Activated effector memory CD4-positive, alpha-beta T cell treated with Interleukin-2 at 50 U/mL for 16 hours (primary cell): Measurements from ENCODE around the gene DNMT3A.
"Not testable (repeated sequence)": the region's sequence is repeated elsewhere in the genome, so short reads cannot be mapped to it uniquely, and the experiment has no call there.

Experiments
- DNase-seq: peaks from one replicate; pipeline ENCODE4 v3.0.0-alpha.2; 2020

DNMT3A gene

DNA sequence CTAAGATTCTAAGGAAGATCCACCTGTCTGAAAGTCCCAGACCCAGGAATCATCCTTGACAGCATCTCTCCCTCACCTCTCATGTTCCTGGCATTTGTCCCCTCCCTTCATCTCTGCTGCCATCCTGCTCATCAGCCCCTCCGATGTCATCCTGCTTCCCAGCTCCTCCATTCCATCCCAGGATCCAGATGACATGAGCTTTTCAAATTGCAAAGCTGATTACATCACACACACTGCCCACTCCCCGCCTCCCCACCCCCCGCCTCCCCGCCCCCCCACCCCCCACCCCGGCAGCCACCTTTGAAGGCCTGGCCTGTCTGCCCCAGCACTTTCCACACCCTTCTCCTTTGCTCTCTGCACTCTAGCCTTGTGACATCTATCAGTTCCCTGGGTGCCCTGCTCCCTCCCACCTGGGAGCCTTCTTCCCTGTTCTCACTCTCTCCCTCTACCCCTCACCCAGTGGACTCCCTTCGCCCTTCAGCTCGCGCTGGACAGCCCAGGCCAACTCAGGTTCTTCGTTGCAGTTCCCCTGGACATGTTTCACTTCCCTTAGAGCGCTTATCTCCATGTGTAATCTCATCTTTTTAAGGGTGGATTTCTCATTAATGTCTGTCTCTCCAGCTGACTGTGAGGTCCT is 61.6 kb downstream of the DNMT3A start:
- DNase-seq = no peak

DNA sequence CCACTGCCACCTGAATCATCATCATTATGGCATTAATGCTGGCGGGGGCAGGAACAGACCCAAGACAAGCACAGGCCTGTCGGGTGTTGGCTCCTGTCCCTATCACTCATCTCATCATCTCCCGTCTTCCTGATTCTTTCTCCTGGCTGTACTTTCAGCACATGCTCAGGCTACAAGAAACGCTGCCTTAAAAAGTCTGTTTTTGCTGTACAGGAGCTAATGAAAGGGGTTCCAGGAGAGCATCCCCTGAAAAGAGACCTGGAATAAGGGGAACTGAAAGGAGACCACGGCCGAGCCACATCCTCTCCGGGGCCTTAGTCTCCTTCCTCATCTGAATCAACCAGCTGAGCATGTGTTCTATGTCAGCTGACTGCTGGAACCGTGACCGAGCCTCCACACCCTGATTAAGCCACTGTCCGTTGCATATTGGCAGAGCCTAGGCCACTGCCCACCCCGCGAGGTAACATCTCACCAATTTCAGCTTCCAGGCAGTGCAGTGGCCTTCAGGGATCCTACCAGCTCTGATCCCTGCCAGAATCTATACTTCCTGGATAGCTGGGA is 62.6 kb downstream of the DNMT3A start:
- no peak for DNase-seq

DNA sequence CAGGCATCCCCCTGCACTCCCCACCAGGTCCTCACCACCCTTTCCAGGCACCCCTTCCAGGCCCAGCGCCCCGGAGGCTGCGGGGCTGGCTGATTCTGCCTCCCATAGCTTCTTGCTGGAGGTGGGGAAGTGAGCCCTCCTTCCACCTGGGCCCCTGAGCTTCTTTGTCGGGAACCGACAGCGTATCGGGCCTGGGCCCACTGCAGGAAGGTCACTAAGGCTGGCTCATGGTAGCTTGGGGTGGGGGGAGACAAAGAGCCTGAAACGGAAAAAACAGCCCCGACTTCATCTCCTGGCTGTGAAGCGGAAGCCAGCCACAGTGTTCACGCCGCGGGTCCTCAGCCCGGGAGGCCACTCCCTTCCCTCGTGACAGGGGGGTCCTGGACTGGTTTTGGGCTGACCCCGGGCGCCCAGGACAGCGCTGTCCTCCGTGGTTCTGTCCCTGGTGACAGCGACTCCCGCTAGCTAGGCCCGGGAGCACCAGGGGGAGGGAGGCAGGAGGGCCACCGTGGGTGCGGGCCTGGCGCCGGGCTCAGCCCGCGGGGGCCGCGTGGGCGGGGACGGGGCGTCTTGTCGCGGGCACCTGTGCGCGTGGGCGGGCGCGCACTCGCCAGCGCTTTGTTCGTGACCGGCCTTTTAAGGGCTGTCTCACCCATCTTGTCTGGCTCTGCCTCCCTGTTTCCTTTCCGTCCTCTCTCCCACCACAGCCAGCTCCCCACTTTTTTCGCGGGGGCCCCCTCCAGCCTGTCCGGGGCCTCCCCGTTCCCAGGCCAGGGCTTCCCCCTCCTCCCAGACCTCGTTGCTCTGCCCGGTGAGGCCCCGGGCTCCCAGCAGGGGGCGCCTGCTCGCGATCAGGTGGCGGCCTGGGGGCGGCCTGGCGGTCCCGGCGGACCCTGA is 64.9 kb downstream of the DNMT3A start:
- peak; percentile 65 for DNase-seq

DNA sequence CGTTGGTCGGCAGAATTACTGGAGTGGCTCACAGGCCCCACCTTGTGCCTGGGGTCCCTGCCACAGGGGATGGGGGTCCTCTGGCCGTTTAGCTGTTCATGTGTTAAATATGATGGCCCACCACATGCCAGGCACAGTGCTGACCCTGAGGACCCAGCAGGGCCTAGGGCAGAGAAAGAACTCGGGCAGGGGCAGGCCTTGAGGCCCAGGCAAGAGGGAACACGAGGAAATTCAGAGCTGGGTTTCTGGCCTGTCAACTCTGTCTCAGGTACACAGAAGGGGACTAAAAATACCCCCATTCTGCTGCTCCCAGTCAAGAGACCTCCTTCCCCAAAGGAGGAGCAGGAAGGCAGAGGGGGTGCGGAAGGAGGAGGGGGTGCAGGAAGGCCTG is 66.2 kb downstream of the DNMT3A start:
- DNase-seq = no peak

DNA sequence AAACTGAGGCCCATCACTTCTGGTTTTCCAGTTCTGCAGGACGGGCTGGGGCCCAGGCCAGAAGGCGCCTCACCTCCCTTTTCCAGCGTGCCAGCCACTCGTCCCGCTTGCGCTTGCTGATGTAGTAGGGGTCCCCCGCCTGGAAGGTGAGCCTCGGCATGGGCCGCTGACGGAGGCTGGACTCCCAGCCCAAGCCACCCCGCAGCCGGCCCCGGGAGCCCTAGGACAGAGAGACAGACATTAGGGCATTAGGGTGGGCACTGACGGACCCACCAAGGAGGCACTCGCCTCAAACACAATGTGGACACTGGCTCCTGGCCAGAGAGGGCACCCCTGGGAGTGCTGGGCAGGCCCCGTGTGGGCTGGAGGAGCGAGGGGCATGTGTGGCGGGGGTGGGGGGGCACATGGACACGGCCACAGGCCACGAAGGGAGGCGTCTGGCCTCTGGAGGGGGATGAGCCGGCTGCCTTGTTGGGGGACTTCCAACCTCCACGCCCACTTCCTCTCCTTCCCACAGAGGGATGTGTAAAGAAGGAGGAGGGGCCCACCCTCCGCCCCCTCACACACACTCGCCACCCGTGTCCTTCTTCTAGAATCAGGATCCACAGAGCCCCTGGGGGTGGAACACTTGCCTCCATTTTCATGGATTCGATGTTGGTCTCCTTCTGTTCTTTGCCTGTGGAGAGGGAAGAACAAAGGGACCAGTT is 66.7 kb downstream of the DNMT3A start:
- no peak for DNase-seq

DNA sequence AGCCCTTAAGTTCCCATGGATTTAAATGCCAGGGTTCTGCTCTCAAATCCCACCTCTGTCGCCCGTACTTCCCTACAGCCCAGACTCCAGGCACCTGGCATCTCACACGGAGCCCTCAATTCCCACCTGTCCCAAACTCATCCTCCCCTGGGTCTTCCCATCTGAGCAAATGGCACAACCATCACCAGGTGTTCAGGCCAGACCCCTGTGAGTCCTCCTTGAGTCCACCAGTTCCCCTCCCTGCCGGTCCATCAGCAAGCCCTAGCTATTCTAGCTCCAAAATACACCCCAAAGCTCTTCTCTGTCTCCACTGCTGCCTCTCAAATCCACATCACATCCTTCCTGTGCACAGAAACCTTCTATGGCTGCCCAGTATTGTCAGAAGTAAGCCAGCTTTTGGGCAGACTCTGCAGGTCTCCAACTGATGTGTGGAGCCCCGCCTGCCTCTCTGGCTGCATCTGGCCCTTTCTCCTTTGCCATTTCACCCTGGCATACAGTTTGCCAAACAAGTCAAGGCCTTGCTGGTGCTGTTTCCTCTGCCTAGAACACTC is 67.7 kb downstream of the DNMT3A start:
- no peak for DNase-seq

DNA sequence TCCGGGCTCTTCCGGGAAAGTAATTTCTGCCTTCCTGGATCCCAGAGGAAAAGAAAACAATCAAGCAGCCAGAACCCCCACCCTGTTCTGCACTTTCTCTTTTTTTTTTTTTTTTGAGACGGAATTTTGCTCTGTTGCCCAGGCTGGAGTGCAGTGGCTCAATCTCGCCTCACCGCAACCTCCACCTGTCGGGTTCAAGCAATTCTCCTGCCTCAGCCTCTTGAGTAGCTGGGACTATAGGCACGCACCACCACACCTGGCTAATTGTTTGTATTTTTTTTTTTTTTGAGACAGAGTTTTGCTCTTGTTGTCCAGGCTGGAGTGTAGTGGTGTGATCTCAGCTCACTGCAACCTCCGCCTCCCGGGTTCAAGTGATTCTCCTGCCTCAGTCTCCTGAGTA is 69.0 kb downstream of the DNMT3A start:
- DNase-seq = not testable (repeated sequence)

DNA sequence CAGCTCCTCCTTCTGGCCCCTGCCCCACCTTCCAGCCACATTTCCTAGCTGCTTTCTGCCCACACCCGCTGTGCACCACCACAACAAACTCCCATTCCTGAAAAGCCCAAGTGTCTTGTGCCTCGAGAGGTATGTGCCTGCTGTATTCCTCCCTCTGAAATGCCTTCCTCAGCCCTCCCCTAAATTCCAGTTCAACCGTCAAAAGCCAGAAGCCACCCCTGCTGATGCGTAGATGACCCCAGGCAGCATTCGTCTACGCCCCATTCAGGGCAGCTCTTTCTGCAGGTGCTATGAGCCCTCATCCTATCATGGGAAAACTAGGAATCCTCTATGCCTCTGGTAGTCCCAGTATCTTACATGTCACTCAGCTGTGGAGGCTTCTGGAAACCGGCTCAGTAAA is 71.7 kb downstream of the DNMT3A start:
- no peak for DNase-seq

DNA sequence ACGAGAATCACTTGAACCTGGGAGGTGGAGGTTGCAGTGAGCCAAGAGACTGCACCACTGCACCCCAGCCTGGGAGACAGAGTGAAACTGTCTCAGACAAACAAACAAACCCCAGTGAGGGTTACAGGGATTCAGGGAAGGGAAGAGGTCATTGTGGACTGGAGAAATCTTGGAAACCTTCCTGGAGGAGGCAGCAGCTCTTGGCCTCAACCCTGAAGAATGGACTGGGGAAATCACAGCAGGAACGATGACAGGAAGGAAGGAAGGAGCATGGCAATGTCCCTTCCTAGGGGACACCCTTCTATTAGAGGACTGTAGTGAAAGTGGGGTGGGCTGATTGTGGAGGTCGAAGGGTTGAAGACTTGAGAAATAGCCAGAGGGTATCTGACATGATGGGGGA is 72.5 kb downstream of the DNMT3A start:
- DNase-seq = no peak

DNA sequence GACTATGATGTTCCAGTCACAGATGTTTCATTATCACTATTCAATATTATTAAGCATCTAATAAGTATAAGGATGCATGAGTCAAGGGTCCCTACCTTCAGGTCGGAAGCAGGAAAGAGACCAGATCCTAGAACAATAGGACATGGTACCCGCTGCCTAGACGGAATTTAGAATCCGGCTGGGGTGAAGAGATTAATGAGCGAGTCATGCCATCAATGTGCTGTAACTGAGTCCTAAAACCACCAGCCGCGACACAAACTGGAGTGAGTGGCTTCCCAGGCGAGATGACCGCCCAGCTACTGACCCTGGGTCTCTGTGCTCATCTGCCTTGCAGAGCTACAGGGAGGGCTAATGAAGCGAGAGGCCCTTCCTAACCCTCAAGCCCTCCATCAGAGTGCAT is 73.6 kb downstream of the DNMT3A start:
- no peak for DNase-seq

DNA sequence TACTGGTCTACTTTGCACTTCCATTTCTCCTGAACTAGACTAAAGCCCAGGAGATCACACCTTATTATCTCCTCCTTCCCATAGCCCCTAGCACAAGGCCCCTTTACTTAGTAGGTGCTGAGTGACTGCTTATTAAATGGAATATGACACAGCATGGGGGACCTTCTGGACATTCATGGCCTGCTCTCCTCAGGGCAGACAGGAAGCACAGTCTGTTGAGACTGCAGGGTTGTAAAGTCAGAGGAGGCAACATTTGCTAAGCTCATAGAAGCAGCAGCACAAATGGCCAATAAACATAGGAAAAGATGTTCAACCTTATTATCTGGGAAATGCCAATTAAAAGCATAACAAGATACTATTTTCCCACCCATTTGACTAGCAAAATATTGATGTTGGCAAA is 75.3 kb downstream of the DNMT3A start:
- DNase-seq = no peak

DNA sequence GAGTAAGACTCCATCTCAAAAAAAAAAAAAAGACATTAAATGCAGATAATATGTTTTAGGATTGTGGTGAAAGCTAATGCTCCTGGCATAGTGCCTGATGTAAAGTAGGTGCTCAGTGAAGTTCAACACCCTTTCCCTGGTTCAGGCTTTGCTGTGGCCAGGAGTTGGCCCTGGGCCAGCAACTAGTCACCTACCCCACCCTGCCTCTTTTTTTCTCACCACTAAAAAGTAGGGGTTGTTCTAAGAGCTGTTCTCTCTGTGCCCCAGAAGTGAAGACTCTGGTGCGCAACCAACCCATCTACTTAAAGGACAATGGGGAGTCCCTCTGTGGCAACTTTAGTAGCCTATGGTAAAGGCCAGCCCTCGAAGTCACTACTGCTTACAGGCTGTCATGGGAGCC is 75.9 kb downstream of the DNMT3A start:
- no peak for DNase-seq

DNA sequence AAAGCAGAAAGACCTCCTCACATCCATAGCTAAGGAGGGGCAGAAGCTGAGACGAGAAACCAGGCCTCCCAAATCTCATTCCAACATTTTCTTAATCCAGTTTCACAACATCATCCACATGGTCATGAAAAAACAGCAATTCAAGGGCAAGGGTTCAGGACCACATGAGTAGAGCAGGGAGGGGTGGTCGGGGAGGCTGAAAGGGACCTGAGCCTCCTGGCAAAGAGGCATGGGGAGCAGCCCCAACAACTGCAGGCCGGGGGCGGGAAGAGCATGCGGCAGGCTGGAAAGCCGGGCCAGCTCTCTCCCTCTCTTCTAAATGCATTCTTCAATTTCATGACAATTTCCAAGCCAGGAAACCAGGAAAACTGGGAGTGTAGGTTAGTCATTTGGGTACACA is 76.7 kb downstream of the DNMT3A start:
- no peak for DNase-seq

DNA sequence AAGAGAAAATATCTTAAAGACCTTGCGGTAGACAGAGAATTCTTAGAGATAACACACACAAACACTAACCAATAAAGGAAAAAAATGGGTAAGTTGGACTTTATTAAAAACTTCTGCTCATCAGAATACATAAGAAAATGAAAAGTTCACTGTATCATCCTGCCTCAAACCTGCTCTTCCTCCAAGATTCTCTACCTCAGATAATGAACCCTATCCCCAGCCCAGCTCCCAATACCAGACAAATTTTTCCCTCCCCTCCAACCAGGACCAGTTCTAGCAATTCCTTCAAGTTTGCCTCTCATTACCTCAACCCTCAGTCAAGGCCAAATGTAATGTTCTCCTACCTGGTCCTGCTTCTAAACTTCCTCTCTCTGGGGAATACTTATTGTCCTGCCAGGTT is 79.4 kb downstream of the DNMT3A start:
- no peak for DNase-seq

DNA sequence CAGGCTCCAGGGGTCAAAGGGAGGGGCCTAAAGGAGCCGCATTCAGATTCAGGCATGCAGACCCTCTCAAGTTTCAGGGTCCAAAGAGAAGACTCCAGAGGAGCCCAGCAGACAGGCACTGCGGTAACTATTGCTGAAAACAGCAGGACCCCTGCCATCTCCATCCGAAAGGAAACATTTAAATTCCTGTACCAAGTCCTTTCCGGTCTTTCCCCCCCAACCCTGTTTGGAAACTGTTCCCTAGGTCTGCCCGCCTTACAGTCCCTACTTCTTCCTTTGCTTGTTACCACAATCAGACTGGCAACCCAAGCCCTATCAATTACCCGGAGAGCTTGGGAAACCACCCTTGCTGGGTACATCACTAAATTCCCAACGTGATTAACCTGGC is 82.0 kb downstream of the DNMT3A start:
- DNase-seq = no peak

DNA sequence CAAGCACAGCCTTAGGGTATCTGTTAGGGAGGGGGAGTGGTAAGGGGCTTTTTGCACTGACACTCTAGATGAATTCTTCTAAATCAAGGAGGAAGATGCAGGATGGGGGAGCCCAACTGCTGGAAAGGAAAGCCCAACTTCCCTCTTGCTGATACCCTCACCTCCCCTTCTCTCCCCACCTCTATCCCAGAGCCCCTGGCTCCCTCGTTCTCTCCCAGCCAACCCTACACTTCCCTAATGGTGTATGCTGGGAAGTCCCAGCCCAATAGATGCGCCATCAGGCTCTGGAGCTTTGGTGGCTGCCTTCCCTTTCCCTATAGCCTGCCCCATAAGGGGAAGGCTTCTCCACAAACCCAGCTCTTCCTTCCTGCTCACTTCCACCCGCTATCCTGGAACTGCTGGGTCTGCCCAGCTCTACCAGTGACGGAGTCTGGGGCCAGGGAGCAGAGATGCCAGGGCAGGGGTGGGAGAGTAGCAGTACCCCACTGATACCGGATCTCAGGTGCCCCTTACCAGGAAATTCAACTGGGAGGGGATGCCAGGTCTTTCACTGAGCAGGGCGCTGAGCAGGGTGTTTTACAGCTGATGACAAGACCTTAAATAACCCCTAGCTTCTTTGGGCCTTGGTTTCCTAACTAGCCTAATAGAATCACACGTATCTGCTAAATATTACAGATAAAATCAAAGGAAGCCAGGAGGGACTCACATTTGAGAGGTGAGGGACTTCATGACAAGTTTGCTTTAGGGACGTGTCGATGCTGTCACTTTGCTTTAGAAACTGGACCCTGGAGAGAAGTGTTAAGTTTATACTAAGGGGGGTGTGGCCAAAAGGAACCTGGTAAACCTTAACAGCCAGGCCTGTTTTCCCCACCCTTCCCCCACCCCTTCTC is 82.6 kb downstream of the DNMT3A start:
- no peak for DNase-seq

DNA sequence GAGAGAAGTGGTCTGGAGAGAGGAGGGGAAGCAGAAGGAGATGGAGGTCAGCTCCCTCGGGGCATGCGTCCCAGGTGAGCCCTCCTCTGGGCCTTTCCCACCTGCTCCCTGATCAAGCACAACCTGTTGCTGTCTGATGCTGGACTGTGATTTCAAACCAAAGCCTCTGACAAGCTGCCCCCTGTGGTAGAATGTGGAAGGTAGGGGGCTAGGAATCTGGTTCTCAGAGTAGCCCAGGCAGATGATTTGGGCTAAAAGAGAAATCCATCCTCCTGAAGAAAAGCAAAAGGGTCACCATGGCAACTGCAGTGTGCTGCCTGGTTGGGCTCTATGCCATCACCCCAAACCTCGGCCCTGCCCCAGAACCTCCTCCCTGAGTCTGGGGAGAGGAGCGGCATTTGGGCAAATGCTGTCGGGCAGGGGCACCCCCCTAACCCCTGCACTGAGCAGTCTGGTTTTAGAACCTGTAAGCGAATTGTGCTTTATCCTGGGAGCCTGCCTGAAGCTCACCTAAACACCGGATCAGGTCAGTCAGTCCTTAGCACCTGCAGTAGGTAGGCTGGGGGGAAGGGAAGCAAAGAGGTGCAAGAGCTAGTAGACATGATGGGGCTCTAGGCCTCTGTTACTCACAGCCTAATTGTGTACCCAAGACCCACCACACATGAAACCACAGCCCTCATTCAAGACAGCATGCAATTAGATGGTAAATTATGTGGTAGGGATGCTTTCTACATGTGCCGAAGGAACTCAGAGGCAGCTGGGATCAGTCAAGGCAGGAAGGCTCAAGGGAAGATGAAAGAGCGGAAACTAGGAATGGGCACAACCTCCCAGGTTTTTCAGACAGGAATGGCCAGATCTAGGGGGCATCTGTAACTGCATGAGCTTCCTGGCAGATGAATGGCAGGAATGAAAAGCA is 83.5 kb downstream of the DNMT3A start:
- DNase-seq = no peak

DNA sequence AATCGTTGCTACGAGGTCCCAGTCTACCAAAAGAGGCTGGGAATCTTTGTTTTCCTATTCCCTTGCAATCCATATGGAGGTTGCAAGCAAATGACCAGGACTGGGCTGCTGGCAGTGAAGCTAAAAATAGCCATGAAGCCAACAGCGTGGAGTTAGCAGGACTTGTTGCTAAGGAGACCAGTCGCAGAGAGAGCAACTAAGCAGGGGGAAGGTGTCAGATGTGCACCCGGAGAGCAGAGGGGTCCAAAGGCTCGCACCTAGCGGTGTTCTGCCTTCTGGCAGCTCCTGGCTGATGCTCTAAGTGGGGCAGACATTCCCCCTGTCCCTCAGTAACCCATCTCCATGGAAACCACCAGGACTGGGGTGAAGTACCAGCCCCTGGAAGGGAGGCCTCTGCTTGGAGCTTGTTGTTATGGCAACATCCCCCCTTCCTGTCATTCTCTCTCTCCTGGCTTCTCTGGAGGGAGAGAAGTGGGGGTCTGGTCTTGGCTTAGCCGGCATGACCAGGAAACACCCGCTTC is 84.6 kb downstream of the DNMT3A start:
- DNase-seq = no peak

DNA sequence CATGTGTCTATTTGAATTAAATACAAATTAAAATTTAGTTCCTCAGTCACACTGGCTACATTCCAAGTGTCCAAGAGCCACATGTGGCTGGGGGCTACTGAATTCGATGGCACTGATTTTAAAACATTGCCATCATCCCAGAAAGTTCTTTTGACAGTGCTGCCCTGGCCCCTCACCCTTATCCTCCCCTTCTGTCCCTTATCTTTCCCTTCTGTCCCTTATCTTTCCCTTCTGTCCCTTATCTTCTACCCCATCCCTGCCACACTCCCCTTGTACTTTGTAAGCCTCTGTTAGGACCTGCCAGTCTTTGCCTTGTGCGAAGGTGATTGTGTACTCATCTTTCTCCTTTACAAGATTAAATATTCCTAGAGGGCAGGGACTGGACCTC is 85.2 kb downstream of the DNMT3A start:
- no peak for DNase-seq

DNA sequence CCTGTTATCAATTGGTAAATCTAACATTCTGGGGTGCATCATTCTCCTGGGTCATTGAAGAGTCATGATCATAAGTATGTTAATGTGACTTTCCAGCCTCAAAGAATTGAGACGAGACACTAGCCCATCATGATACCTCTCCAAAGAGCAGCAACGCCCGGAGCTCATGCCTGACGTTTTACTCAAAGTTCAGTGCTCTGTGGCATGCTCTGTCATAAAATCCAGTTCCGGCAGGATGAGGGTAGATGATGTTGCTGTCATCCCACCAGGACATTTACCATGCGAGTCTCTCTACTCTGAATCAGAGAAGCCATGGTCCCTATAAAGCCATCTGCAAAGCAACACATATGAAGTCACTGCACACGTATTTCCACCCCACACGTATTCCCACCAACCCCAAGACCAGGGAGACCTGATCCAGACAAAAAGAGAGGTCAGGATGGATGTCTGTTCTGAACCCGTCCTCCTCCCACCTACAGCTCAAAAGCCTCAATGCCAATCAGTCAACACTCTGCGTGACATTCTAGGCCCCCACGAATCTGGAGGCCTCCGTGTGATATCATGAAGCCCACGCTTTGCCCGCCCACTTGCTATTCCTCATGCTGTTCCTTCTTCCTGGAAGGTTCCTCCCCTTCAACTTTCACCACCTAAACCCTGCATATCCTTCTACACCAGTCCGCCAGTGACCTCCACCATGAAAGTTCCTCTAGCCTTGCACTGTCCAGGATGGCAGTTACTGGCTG is 85.8 kb downstream of the DNMT3A start:
- no peak for DNase-seq
